GM21423 (cell line): ENCODE measurements around the gene TRIM15.

Experiments
- ATAC-seq: cut with Tn5 transposase; IDR thresholded peaks from one replicate; pipeline ENCODE4 v1.9.1; 2021; ENCODE audit warnings: mild to moderate bottlenecking, moderate library complexity; ENCODE audit not compliant: unreplicated experiment

The TRIM15 gene

GRCh38 chr6:30144811-30145210 lies 18.5 kb upstream of the TRIM15 start:
- no peak for ATAC-seq

GRCh38 chr6:30145818-30146217 lies 17.5 kb upstream of the TRIM15 start:
- no peak for ATAC-seq

- ATAC-seq: no peak
Observed at GRCh38 chr6:30147096-30147495, 16.2 kb upstream of the TRIM15 start.

GRCh38 chr6:30149234-30149633 lies 14.1 kb upstream of the TRIM15 start:
- ATAC-seq: no peak

- no peak for ATAC-seq
Observed at GRCh38 chr6:30149858-30150550, 13.3 kb upstream of the TRIM15 start.

- ATAC-seq: no peak
Observed at GRCh38 chr6:30150671-30151395, 12.5 kb upstream of the TRIM15 start.

- ATAC-seq: no peak
Observed at GRCh38 chr6:30151580-30151979, 11.8 kb upstream of the TRIM15 start.

- ATAC-seq: no peak
Observed at GRCh38 chr6:30152016-30152673, 11.2 kb upstream of the TRIM15 start.

GRCh38 chr6:30152910-30153610 lies 10.3 kb upstream of the TRIM15 start:
- ATAC-seq: no peak

GRCh38 chr6:30154061-30154460 lies 9.3 kb upstream of the TRIM15 start:
- no peak for ATAC-seq

- ATAC-seq: no peak
Observed at GRCh38 chr6:30154709-30155519, 8.4 kb upstream of the TRIM15 start.

GRCh38 chr6:30155520-30156261 lies 7.7 kb upstream of the TRIM15 start:
- ATAC-seq: no peak

GRCh38 chr6:30156262-30156599 lies 7.1 kb upstream of the TRIM15 start:
- no peak for ATAC-seq

GRCh38 chr6:30156774-30157173 lies 6.6 kb upstream of the TRIM15 start:
- ATAC-seq: no peak

- ATAC-seq: no peak
Observed at GRCh38 chr6:30157581-30157980, 5.8 kb upstream of the TRIM15 start.

GRCh38 chr6:30157999-30158398 lies 5.3 kb upstream of the TRIM15 start:
- ATAC-seq: no peak

- no peak for ATAC-seq
Observed at GRCh38 chr6:30158475-30159040, 4.8 kb upstream of the TRIM15 start.

- no peak for ATAC-seq
Observed at GRCh38 chr6:30160008-30160784, 3.1 kb upstream of the TRIM15 start.
